ENCODE results near the gene NFATC3.

The NFATC3 gene

DNA sequence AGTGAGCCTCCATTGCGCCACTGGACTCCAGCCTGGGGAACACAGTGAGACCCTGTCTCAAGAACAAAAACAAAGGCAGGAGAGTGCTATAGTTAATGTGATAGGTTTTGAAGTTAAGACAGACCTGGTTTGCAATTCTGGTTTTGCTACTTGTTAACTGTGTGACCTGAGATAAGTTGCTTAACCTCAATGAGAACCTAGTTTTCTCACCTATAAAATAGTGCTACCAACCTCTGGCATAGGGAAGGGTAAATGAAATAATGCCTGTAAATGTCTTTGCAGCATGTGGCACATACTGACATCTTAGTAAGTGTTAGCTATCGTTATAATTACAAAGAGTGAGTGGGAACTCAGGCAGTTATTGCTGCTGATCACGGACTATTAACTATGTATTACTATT is 29.8 kb upstream of the NFATC3 start:
- TF ChIP-seq, protein P1, sequence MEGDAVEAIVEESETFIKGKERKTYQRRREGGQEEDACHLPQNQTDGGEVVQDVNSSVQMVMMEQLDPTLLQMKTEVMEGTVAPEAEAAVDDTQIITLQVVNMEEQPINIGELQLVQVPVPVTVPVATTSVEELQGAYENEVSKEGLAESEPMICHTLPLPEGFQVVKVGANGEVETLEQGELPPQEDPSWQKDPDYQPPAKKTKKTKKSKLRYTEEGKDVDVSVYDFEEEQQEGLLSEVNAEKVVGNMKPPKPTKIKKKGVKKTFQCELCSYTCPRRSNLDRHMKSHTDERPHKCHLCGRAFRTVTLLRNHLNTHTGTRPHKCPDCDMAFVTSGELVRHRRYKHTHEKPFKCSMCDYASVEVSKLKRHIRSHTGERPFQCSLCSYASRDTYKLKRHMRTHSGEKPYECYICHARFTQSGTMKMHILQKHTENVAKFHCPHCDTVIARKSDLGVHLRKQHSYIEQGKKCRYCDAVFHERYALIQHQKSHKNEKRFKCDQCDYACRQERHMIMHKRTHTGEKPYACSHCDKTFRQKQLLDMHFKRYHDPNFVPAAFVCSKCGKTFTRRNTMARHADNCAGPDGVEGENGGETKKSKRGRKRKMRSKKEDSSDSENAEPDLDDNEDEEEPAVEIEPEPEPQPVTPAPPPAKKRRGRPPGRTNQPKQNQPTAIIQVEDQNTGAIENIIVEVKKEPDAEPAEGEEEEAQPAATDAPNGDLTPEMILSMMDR (conservative IDR thresholded peaks at IDR 0.05) = no peak
- H3K27ac ChIP-seq = no peak overlapping the region

DNA sequence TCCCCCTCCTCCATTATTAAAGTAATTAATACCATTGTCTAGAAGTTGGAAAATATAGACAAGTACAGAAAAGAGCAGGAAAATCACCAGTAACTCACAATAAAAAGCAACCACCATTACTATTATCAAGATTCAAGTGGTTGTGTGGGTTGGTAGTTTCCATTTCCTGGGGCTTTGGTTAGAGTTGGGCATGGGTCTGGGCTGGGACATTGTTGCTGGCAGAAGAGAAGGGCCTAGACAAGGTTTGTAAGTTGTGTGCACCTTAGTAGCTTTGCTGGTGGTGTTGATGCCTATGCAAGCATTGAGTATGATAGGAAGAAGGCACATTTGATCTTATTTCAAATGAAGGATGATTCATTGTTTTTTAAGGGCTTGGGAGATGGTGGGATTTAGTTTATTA is 25.4 kb upstream of the NFATC3 start:
- no peak overlapping the region for H3K27ac ChIP-seq
- TF ChIP-seq, protein P1 (conservative IDR thresholded peaks at IDR 0.05) = no peak

DNA sequence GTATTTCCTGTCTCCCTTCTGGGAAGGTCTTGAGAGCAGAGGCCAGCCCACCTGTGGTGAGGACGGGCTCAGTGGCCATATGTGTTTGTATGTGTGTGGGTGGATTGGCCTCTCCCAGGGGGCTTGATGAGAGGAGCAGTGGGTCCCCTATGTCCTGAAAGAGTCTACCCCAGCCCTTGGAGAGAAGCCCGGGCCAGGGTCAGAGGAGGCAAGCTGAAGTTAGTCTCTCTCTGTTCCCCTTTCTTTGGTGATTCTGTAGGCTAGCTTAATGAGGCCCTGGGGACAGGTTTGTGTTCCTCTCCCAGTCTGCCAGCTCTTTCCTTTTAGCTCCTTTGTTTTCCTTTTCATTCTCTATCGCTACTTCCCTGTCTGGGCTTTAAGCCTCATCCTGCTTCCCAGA is 23.8 kb upstream of the NFATC3 start:
- no peak overlapping the region for H3K27ac ChIP-seq
- TF ChIP-seq, protein P1 (conservative IDR thresholded peaks at IDR 0.05) = no peak

DNA sequence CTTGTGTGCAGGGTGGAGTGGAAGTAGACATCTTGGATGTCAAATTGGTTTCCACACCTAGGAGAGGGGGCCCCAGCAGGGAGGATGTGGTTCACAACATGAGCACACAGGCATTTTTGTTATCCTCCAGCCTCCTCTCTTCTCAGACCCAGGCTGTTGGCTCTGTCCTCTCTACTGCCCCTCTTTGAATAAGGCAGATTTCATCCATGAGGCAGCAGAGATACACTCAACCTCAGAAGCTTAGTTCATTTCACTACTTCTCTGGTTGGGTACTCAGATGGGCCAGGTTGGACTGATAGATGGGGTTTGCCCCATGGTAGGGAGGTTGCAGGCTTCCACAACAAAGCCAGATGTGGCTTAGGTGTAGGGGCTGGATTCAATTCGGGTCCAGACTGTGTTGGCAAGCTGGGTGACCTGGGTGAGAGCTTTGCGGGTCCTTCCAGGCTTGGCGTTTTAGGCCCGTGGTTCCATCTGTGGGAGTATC is 22.2 kb upstream of the NFATC3 start:
- TF ChIP-seq, protein P1 (conservative IDR thresholded peaks at IDR 0.05) = no peak
- no peak overlapping the region for H3K27ac ChIP-seq

- TF ChIP-seq, protein P1 (conservative IDR thresholded peaks at IDR 0.05) = peak; percentile 81
- no peak overlapping the region for H3K27ac ChIP-seq
Measured at GRCh38 chr16:68064791-68065365, 20.3 kb upstream of the NFATC3 start.

DNA sequence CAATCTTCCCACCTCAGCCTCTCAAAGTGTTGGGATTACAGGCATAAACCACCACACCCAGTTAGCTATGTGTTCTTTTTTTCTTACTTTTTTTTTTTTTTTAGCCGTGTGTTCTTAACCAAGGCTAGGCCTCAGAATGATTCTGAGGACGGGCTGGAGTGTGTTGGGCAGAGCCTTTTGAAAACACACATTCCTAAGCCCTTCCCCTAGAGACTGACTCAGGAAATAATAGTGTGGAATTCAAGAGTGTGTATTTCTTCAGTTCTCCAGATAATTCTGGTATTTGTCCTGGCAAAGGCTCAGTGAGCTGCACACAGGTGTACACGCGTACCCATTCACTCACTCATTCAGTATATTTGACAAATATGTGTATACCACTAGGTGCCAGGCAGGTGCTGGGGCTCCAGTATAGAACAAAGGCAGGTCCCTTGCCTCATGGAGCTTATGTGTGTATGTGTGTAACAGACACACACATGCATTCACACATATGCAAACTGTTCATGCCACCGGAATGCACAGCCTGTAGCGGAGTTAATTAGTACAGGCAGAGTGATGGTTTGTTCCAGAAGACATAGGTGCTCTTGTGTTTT is 19.4 kb upstream of the NFATC3 start:
- no peak overlapping the region for H3K27ac ChIP-seq
- TF ChIP-seq, protein P1 (conservative IDR thresholded peaks at IDR 0.05) = no peak

GRCh38 chr16:68066763-68067162 is 18.4 kb upstream of the NFATC3 start:
- no peak overlapping the region for H3K27ac ChIP-seq
- TF ChIP-seq, protein P1 (conservative IDR thresholded peaks at IDR 0.05) = no peak
